Stimulated activated CD8-positive, alpha-beta memory T cell treated with anti-CD3 and anti-CD28 coated beads, Interleukin-2, amount 100 ng/mL, for 48 hours (primary cell): ENCODE data around the gene SYT1.

Experiments
- DNase-seq, 2 donors: peaks; one replicate each; pipeline ENCODE4 v3.0.0-alpha.2; 2020; ENCODE audit warnings: low read depth in 2 of 2

Gene SYT1

DNA sequence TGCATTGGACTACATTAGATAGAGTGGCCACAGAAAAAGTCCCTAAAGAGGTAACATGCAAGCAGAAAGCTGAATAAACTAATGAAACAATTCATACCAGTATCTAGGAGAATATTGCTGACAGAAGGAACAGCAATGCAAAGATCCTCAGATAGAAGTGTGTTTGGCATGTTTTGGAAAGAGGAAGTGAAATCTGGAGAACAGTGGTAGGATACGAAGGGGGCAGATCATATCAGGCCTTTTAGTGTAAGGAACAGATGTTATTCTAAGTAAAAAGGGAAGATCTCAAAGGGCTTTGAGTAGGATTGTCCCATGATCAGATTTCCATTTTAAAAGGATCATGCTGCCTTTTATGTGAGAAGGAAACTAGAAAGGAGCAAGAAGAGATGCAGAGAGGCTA is 483.3 kb downstream of the SYT1 start:
- no peak for DNase-seq

DNA sequence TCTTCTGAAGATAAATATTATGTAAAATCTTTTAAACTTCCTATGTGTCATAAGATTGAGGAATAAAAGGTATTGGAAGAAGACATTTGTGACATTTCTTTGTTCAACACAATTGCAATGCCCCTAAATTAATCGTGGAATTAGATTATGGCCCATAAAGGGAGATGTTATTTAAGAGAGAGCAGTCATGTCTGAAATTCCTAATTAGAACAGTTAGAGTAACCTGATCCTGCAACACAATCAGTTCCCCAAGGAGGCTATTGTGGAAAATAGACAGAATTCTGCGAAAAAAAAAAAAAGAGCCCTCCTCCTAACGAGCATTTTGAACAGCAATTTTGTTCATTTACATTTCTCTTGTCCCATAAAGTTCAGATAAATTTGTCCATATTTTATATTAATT is 486.7 kb downstream of the SYT1 start:
- no peak for DNase-seq

DNA sequence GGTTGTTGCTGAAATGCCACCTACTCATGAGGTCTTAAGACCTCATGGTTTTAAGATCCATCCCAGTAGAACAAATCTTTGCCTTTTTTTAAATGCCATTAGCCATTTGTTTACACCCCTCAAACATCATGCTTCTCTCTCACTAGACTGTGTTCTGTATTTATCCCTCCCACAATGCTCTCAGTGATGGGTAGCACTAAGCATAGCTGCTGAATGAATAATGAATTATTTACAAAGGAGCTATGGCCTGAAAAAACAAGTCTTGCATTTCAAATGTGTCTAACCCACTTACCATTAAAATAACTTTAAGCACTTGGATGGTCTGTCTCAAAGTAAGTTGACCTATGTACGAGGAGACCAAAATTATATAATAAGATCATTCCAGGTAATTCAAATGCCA is 491.6 kb downstream of the SYT1 start:
- no peak for DNase-seq

DNA sequence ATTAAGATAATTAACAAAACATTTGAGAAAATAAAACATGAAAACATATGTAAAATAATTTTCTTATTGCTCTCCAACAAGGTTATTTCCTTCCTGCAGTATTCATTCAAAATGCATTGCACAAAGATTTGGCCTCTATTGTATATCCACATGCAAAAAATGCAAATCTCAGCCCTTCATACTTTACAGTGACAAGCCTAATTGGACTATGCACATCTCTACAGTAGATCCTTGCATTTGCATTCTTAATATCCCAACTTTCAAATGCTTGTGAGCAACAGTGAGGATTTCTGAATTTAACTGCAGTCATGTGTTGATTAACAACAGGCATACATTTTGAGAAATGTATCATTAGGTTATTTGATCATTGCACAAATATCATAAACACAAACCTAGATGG is 492.5 kb downstream of the SYT1 start:
- DNase-seq: no peak

DNA sequence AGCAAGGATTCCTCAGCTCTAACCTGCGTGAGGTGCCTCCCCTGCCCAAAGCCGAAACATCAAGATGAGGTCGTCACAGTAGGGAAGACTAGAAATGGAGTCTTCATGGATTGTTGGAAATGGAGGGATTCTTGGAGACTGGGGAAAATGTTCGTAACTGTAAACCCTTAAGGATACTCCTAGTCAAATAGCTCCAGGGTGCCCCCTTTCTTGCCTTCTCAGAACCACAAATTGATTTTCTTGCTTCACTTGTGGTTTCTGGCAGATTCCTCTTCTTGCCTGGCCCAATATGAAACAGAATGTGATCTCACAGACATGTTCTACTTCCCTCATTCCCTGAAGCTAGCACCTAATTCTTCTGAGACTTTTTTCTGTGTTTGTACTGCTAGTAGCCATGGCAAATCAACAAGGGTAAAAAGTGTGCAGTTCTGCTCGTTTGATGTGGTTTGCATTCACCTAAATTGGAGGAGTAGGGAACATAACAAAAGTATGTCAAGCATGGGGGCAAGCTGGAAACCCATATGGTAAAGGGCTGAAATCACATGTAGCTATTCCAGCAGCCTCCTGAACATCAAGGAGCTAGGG is 494.2 kb downstream of the SYT1 start:
- no peak for DNase-seq

DNA sequence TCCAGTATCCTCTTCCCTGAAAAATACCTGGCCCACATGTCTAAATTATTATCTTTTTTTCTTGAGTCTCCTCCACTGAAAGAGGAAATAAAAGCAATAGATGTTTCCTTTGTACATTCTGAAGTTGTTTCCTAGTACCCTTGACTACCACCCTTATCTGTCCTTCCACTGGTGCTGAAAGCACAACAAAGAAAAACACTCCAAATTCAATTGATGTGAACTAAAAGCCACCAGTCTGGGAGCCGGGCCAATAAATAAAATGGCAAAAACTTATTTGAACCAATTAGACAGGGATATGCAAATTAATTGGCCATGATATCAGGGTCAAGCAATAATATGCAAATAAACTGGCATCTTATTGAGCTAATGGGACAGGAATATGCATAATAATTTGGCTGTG is 495.7 kb downstream of the SYT1 start:
- no peak for DNase-seq

DNA sequence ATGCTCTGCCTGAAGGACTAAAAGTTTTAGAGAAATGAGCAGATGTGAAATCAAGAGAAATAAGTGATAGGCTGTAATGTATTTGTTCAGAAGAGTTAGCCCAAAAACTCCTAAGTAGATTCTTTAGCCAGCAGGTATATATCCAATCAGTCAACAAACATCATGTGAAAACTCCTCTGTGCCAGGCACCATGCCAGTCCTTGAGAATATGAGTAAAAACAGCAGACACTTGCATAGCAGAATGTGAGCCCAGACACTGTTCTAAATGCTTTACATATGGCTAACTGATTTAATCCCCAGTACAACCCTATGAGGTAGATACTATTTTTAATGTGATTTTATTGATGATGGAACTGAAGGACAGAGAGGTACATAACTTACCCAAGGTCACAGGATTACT is 496.4 kb downstream of the SYT1 start:
- no peak for DNase-seq

DNA sequence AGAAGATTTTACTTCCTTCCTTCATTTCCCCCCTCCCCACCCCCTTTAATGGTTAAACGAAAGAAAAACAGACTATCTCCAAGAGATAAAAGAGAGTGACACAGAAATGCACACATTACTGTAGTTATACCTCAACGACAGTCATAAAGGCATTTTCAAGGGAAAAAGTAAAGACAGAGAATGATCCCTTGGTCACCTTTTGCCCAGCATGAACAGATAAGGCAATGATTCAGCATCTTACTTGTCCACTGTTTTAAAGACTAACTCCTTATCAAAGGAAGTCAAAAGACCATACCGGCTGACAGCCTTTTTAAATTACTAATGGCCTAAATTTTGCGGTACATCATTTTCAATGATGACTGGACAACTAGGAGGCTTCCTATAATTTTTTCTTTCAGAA is 499.6 kb downstream of the SYT1 start:
- no peak for DNase-seq

DNA sequence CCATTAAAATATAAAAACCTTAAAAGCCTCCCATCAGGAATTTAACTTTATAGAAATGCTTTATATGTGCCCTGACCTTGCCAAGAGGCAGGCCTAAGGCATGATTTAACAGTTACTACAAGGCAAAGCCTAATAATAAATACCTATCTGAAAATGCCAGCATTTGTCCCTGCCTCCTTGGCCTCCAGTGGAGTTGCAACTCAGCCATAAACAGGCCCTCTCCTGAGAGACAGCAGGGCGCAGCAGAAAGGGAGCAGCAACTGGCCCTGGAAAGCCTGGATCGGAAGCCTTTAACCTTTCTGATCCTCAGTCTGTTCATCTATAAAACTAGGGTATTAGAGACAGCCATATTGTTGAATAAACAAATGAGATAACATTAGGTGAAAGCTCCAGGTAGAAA is 501.8 kb downstream of the SYT1 start:
- no peak for DNase-seq

DNA sequence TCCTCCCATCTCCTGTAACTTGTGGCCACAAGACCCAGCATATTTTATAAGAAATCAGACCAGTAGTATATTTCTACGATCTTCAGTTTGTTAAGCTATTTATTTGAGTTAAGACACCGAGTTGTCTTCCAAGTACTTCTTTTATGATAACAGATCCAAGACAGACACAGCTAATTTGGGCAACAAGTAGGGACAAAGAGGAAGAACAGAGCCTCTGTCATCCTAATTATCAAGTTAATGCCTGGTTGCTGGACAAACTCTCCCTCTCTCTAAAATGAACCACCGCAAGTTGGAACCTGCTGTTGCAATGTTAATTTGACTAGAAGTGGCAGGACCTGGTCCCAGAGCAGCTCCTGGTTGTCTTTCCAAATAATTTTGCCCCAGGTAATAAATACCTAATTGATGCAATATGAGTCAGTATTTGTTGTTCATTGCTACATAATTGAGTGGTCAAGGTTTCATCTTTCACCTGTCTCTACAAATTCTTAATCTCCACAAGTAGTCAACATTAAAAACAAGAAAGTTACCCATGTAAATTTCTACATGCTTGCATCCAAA is 502.5 kb downstream of the SYT1 start:
- no peak for DNase-seq

DNA sequence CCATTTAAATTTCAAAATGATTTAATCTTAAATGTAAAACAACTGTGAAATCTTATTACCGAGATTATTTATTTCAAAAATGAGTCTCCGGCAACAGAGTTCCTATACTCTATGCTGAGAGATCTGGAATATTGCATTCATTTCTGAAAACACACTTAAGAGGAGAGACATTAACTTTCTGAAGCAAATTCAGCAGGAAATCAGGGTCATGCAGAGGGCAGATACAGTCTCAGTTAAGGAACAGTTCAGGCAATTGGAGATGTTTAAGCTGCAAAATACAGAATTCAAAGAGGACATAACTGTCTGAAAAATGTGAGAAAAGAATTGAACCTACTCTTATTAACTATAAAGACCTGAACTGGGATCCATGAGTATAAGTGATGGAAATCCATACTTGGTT is 505.4 kb downstream of the SYT1 start:
- no peak for DNase-seq

DNA sequence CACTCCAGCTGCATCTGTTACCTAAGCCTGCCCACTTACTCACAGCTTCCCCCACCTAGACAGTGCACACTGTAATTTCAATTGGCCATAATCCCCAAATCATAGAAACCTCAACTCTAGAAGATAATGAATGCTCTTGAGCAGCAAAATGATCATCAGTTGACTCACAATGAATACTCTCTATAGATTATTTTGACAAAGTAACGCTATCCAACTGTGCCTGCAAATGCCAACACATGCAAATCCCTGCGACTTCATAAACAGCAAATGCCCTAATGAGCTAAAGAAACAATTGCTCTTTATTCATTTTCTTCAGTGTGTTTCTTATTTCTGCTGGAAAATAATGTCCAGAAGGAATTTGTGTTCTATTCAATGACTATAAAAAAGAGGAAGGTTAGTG is 506.7 kb downstream of the SYT1 start:
- no peak for DNase-seq

DNA sequence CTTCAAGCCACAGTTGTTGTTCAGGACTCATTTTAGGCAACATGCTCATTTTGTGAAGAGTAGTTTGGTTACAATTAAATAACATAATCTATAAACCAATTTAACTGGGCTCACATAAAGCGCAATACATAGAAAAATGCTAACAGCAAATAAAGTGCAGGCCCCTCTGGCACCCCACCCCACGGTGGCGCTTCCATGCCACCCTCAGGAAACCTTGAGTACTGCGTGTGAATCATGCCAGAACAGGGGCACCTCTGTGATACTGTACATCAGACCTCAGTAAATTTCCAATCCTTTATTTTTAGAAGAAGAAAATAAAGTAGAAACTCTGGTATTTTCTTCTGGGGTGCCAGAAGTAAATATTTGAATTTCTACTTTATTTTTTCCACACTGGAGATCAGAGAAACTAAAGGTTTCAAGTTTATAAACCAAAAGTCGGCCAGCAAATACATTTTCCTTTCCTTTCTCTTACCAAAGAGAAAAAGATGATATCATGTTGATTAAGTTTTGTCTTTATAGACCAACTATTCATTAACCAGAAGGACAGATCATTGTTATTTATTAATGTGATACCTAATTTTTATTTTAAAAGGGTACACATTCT is 509.4 kb downstream of the SYT1 start:
- peak in 1 of 2 donors; percentile 4 for DNase-seq

DNA sequence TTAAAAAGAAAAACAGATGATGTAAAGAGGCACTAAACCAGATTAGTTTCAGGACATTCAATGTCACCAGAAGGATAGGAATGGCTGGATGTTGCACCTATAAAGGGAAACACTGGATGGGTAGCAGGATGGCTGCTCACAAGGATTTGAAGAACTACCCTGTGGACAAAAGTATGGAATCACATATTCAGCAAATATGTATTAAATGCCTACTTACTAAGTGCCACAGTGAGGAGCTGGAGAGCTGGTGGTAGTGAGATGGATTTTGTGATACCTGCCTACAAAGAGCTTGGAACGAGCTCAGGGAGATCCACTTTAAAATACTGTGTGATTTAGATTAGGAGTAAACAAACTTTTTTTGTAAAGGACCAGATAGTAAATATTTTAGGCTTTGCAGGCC is 510.0 kb downstream of the SYT1 start:
- no peak for DNase-seq

DNA sequence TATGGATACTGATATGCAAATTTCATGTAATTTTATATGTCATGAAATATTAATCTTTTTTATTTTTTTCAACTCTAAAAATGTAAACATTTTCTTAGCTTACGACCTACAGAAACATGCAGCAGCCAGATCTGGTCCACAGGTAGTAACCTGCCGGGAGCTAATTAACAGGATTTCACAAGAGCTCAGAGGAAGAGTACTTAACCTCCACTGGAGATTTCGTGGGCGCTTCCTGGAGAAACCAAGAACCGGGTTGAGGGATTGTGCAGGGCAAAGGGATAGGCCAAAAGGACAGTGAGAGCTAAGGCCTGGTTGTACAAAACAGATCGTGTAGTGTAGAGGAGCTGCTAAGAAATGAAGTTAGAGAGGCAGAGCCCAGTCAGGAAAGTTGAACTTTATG is 510.5 kb downstream of the SYT1 start:
- no peak for DNase-seq

DNA sequence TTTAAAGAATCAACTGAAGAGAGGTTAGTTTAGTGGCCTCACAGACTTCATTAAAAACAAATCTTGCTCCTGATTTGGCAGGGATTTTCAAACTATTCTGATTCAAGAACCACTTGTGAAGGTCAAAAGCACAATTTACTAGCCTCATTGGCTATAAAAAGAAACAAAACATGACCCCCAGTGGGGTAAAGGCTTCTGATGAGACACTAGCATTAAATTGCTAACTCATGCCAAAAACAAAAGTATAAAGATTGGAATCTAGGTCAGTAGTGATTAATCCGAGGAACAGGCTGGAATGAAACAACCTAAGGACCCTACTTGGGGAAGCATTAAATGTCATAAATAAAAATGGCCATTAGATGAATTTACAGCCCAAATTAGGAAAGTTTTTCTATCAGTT is 513.9 kb downstream of the SYT1 start:
- no peak for DNase-seq

DNA sequence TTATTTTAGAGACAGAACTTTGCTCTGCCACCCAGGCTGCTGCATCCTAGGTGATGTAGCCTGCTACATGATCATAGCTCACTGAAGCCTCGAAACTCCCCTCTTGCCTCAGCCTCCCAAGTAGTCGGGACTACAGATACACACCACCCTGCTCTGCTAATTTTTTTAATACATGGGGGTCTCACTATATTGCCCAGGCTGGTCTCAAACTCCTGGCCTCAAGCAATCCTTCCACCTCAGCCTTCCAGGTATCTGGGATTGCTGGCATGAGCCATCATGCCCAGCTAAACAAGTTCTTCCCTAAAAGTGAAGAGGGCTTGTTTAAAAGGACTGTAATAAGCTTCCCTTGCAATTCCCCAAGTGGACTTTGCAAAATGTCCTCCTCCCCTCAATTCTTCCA is 515.8 kb downstream of the SYT1 start:
- DNase-seq: no peak

DNA sequence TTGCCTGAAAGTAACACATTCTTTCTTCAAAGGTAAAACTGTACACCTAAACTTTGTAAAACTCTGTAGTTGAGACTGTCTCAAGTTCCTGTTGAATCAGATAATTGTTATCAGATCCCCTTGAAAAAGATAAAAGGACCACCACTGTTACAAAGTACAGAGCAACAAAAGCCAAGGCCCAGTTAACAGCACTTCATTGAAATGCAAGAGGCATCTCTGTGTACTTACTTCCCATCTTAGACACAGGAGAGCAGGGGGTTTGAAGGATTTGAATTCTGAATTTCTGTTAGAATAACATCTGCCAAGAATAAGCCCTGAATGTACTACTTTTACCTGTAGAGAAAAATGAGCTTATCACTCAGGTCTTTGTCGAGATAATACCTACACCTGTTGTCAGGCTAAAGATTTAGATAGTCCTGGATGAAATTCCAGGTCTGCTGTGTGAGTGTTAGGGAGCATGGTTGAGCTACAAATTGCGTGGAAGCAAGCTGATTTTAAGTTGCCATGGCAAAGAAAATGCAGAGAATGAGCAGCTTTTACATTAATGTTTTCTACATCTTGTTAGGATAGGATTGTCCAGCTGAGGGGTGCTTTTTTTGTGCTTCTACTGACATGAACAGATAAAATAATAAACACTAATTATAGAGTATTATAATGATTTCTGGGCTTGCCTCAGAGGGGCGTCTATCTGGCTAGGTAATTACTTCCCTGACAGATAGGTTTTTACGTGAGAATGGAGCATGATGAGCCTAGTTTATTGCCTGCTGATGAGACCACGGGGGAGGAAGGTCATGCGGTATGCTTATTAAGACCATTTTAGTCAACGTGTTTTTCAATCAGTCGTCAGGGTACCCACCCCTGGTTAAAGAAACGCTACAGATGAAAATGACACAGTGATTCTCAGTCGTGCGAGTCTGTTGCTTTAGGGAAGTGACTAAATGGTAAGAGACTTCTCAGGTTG is 517.0 kb downstream of the SYT1 start:
- DNase-seq: no peak

DNA sequence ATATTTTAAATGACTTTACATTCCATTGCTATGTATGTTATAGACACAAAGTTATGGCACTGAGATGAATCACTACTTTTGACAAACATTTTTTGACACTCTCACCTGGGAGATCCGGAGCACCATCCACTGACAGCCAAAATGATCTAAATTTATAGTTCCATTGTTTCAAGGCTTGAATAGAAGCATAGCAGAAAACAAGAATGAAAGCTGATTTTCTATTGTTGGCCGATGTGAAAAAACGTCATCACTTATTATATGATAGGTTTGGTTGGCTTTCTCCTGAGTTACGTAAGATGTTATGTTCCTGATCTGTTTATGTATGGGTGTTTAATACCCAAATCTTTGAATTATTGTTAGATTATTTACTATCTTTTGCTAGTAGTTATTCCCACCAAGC is 520.0 kb downstream of the SYT1 start:
- DNase-seq: no peak

DNA sequence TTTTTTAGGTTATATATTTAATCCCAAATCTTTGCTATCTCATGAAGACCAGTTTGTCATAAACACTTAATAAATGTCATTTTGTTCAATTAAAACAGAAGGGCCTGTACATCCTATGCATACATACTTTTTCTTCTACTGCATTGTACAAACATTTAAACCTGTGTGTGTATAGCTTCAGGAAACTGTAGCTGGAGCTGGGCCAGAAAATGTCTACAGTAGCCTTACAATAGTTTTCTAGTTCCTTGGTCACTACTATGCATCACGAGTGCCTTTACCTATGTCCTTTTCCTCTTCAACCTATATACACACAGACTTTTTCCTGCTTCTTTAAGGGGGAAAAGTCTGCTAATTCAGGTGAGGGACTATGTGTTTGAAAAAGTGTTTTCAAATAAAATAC is 523.4 kb downstream of the SYT1 start:
- no peak for DNase-seq

DNA sequence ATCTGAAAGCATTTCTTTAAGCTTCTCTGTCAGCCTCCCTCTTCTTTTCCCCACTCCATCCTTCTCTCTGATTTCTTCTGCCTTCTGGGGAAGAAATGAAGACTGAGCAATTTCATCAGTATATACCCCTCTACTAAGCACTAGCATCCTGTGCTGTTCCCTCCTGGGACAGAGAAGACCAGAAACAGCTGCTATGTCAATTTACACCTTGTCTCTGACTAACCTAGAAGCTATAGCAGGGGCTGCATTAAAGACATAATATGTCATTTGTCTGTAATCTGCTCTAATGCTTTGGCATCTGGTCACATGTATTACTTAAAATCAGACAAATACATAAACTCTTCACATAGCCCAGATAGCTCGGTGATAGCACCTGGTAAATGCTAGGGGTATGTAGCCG is 529.3 kb downstream of the SYT1 start:
- no peak for DNase-seq

DNA sequence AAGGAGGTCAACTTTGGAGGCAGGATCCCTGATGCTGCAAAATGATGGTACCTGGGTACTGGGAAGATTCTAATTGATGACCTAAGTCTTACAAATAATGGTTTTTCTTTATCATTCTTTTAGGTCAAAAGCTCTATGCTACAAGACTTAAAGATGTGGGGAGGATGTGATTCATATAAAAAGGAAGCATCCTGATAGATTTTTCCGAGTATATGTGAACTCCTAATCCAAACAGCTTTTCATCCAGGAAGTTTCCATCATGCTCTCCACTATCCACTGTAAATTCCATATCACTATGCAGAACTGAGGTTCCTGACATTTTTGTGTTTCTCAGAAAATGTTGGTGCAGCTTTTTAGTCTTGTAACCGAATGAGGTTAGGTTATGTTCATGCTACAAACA is 533.0 kb downstream of the SYT1 start:
- no peak for DNase-seq

DNA sequence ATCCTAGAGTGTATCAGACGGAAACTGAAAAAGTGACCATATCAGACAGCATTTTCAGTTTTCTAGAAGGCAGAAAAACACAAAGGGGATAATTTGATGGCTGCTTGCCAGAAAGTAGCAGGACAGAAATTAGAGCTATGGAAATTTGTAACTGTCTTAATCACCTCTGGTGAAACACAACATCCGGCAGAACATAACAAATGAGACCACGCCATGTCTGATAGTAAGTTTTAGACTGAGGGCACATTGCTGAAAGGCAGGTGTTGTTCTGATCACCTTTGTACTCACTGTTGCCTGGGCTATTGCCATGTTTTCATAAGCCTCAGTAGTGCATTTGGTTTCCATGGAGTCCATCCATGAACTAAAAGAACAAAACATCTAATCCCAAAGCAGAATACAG is 535.9 kb downstream of the SYT1 start:
- DNase-seq: no peak
